Stimulated activated effector memory CD8-positive, alpha-beta T cell treated with anti-CD3 and anti-CD28 coated beads, Interleukin-12 subunit alpha, Interleukin-12 subunit beta, amount 100 ng/mL, for 72 hours (primary cell): ENCODE measurements around the gene GBP2.
"Not testable (repeated sequence)": the region's sequence is repeated elsewhere in the genome, so short reads cannot be mapped to it uniquely, and the experiment has no call there.

Experiments
- ATAC-seq: fragments of 150-1000 bp; cut with Tn5 transposase; 2 replicates; pipeline ENCODE4 v1.10.0; 2021
- DNase-seq, 2 donors: peaks; one replicate each; pipeline ENCODE4 v3.0.0; 2021 to 2022; ENCODE audit warnings: low spot score in 2 of 2
- H3K27ac Mint-ChIP-seq: one replicate; pipeline ENCODE4 v1.8.0; 2022; ENCODE audit warnings: mild to moderate bottlenecking, mixed read lengths
- H3K36me3 Mint-ChIP-seq: one replicate; pipeline ENCODE4 v1.8.0; 2022; ENCODE audit warnings: mild to moderate bottlenecking, mixed read lengths
- H3K4me1 Mint-ChIP-seq: one replicate; pipeline ENCODE4 v1.8.0; 2022; ENCODE audit warnings: mixed read lengths
- H3K4me3 Mint-ChIP-seq: one replicate; pipeline ENCODE4 v1.8.0; 2022; ENCODE audit warnings: mild to moderate bottlenecking, mixed read lengths
- H3K9me3 Mint-ChIP-seq: one replicate; pipeline ENCODE4 v1.8.0; 2022; ENCODE audit warnings: mixed read lengths

The GBP2 gene

GRCh38 chr1:89146721-89147120 is 20.8 kb upstream of the GBP2 start:
- Mint-ChIP-seq H3K4me1 (no peaks in the 10 kb centered on the region), H3K27ac (no peak overlapping the region), H3K4me3 (no peak overlapping the region), H3K36me3 (no peaks in the 10 kb centered on the region), H3K9me3 (no peaks in the 10 kb centered on the region)
- no peak for DNase-seq
- ATAC-seq = no peak

DNA sequence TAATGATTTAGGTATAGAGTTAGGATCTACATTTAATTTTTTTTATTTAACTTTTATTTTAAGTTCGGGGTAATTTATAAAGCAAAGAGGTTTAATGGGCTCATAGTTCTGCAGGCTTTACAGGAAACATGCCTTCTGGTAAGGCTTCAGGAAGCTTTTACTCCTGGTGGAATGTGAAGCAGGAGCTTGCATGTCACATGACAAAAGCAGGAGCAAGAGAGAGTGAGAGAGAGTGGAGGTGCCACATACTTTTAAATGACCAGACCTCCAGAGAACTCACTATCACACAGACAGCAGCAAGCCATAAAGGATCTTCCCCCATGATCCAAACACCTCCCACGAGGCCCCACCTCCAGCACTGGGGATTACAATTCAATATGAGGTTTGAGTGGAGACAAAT is 17.6 kb upstream of the GBP2 start:
- H3K9me3 Mint-ChIP-seq = no peaks in the 10 kb centered on the region
- no peak overlapping the region for H3K27ac Mint-ChIP-seq
- no peaks in the 10 kb centered on the region for H3K36me3 Mint-ChIP-seq
- no peak overlapping the region for H3K4me3 Mint-ChIP-seq
- DNase-seq = no peak
- ATAC-seq = no peak
- no peaks in the 10 kb centered on the region for H3K4me1 Mint-ChIP-seq

GRCh38 chr1:89142160-89142559 is 16.2 kb upstream of the GBP2 start:
- H3K27ac Mint-ChIP-seq = no peak overlapping the region
- H3K4me1 Mint-ChIP-seq = no peaks in the 10 kb centered on the region
- DNase-seq = no peak
- no peak for ATAC-seq
- H3K36me3 Mint-ChIP-seq = no peaks in the 10 kb centered on the region
- H3K9me3 Mint-ChIP-seq = no peaks in the 10 kb centered on the region
- no peak overlapping the region for H3K4me3 Mint-ChIP-seq

- H3K36me3 Mint-ChIP-seq = peaks cover 3% of the 10 kb centered on the region
- no peak for ATAC-seq
- DNase-seq = no peak
- H3K9me3 Mint-ChIP-seq = no peaks in the 10 kb centered on the region
- no peak overlapping the region for H3K27ac Mint-ChIP-seq
- H3K4me1 Mint-ChIP-seq = peaks cover 21% of the 10 kb centered on the region
- no peak overlapping the region for H3K4me3 Mint-ChIP-seq
Observed at GRCh38 chr1:89133747-89134146, 7.8 kb upstream of the GBP2 start.

DNA sequence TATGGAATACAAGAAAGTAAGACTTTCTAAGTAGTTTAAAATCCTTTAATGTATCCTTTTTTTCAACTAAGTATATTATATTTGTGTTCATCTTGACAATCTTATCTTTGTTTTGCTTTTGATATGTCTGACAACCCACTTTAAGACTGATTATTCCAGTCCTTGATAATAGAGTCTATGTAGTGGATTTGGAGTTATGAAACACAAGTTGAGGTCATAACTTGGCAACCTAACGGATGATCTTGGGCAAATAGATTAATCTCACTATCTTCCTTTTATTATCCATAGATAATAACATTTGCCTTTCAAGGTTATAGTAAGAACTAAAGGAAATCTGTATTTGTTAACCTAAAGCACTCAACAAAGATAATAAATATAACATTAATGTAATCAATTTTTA is 4.8 kb upstream of the GBP2 start:
- Mint-ChIP-seq H3K9me3 (no peaks in the 10 kb centered on the region), H3K4me1 (peaks cover 36% of the 10 kb centered on the region), H3K4me3 (no peak overlapping the region), H3K27ac (no peak overlapping the region), H3K36me3 (peaks cover 24% of the 10 kb centered on the region)
- ATAC-seq (no peak), DNase-seq (no peak)

GRCh38 chr1:89129911-89130310 is 4.0 kb upstream of the GBP2 start:
- DNase-seq (no peak), ATAC-seq (no peak)
- Mint-ChIP-seq H3K4me3 (no peak overlapping the region), H3K36me3 (peaks cover 26% of the 10 kb centered on the region), H3K27ac (peak overlapping the region; percentile 85), H3K4me1 (peaks cover 36% of the 10 kb centered on the region), H3K9me3 (no peaks in the 10 kb centered on the region)

GRCh38 chr1:89128003-89128458 is 2.1 kb upstream of the GBP2 start:
- not testable (repeated sequence) for ATAC-seq, DNase-seq, H3K9me3 Mint-ChIP-seq
- peak overlapping the region; percentile 85 for H3K27ac Mint-ChIP-seq
- H3K36me3 Mint-ChIP-seq = peaks cover 26% of the 10 kb centered on the region
- peak overlapping the region; percentile 83 for H3K4me3 Mint-ChIP-seq
- H3K4me1 Mint-ChIP-seq = peaks cover 40% of the 10 kb centered on the region

- peak overlapping the region; percentile 83 for H3K4me3 Mint-ChIP-seq
- H3K27ac Mint-ChIP-seq = peak overlapping the region; percentile 92
- peaks cover 52% of the 10 kb centered on the region for H3K4me1 Mint-ChIP-seq
- peaks cover 26% of the 10 kb centered on the region for H3K36me3 Mint-ChIP-seq
- not testable (repeated sequence) for H3K9me3 Mint-ChIP-seq
- ATAC-seq (peak; percentile 75), DNase-seq (peak; percentile 51 to 91)
Observed at GRCh38 chr1:89126602-89127565, 970 bp upstream of the GBP2 start.

GRCh38 chr1:89125240-89125912 is 538 bp downstream of the GBP2 start:
- peak; percentile 19 for ATAC-seq
- Mint-ChIP-seq H3K9me3 (no peaks in the 10 kb centered on the region), H3K4me3 (peak overlapping the region; percentile 83), H3K4me1 (peaks cover 55% of the 10 kb centered on the region), H3K27ac (peak overlapping the region; percentile 92), H3K36me3 (peaks cover 26% of the 10 kb centered on the region)
- no peak for DNase-seq

DNA sequence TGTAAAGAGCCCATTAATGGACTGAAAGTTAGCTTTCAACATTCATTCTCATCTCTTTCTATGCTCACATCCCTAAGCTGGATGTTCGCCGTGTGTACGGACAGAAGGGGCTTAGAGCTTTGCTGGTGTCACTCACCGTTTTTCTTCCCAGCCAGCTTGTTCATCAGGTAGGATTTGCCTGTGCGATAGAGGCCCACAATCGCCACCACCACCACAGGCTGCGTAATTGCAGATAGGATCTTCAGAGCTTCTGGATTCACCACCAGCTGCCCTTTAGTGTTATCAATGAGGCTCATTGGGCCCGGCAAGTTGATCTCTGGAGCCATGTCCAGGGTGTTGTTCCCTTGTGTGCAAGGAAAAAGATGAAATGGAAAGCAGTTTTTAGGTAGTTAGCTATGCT is 4.3 kb downstream of the GBP2 start:
- Mint-ChIP-seq H3K4me1 (peaks cover 25% of the 10 kb centered on the region), H3K9me3 (no peaks in the 10 kb centered on the region), H3K4me3 (peak overlapping the region; percentile 83), H3K36me3 (peaks cover 6% of the 10 kb centered on the region), H3K27ac (no peak overlapping the region)
- DNase-seq = no peak
- ATAC-seq = no peak

DNA sequence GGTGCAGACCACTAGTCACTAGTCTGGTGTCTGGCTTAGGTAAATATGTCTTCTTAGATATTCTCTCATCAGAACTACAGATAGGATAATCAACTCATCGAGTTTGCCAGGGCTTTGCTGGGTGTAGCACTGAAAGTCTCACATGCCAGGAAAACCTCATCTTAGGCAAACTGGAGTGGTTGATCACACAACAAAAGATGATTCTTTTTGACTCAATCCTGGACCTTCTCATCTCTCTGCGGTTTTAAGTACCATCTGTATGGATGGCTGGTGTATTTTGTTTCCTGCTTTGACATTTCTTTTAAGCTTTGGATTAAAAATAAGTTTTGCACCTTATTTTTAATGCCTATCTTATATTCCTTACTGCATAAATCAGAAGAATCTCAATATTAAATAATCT is 11.3 kb downstream of the GBP2 start:
- peak overlapping the region; percentile 60 for H3K27ac Mint-ChIP-seq
- DNase-seq = no peak
- peak; percentile 67 for ATAC-seq

DNA sequence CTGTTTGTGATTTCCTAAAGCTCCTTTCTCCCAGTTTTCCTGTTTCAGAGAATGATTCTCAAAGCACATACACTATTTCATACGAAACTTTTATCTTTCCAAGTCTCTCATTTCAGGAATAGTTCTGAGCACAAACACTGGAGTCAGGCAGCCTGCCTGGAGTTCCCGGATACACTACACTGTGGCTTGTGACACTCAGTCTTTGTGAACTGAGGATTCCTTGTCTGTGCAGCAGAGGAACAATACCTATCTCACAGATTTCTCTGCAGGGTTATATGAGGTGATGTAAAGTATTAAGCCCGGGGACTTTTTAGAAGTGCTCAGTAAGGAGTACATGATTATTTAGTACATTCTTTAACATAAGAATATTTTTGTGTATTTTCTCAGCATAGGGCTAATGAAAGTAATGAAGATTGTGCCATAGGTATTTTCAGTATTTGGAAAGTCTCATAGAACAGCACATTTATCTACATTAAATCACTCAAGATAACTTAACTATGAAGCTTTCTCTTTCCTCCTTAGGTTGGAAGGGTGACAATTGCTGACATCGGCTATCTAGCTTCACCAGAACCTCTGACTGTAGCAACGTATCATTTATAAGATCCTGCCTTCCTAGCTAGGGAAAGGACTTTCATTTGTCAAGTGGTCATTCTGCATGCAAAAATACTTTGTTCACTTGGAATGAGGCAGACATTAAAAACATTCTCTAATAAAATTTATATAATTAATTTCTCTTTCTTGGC is 12.9 kb downstream of the GBP2 start:
- H3K36me3 Mint-ChIP-seq = no peaks in the 10 kb centered on the region
- H3K9me3 Mint-ChIP-seq = no peaks in the 10 kb centered on the region
- H3K4me3 Mint-ChIP-seq = no peak overlapping the region
- ATAC-seq (no peak), DNase-seq (no peak)
- H3K27ac Mint-ChIP-seq = peak overlapping the region; percentile 52
- peaks cover 28% of the 10 kb centered on the region for H3K4me1 Mint-ChIP-seq

More for the DNA sequence above, 11.3 kb downstream of the GBP2 start:
- peaks cover 26% of the 10 kb centered on the region for H3K4me1 Mint-ChIP-seq
- H3K9me3 Mint-ChIP-seq = no peaks in the 10 kb centered on the region
- H3K4me3 Mint-ChIP-seq = no peak overlapping the region
- H3K36me3 Mint-ChIP-seq = no peaks in the 10 kb centered on the region

- Mint-ChIP-seq H3K4me1 (peaks cover 33% of the 10 kb centered on the region), H3K36me3 (peaks cover 6% of the 10 kb centered on the region), H3K4me3 (no peak overlapping the region), H3K9me3 (peaks cover 2% of the 10 kb centered on the region), H3K27ac (peak overlapping the region; percentile 64)
- ATAC-seq (no peak), DNase-seq (no peak)
Observed at GRCh38 chr1:89104687-89105086, 21.2 kb downstream of the GBP2 start.

DNA sequence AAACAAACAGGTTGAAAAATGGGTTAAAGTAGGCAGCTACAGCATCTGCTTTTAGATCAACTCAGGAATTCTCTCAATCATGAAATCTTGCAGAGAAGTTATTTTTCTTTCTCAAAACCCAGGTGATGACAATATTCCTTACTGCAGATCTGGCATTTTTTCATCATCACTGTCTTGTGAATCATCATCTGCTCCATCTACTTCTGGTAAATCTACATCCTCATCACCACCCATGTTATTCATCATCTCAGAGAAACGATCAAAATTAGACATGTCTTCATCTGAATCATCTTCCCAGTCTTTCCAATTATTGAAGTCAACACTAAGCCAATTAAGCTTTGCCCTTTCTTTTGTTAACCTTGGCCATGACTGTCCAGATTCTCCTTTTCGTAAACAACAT is 21.8 kb downstream of the GBP2 start:
- Mint-ChIP-seq H3K4me1 (peaks cover 31% of the 10 kb centered on the region), H3K36me3 (peaks cover 6% of the 10 kb centered on the region), H3K9me3 (peaks cover 2% of the 10 kb centered on the region), H3K4me3 (no peak overlapping the region), H3K27ac (peak overlapping the region; percentile 1)
- DNase-seq (no peak), ATAC-seq (peak; percentile 67)

DNA sequence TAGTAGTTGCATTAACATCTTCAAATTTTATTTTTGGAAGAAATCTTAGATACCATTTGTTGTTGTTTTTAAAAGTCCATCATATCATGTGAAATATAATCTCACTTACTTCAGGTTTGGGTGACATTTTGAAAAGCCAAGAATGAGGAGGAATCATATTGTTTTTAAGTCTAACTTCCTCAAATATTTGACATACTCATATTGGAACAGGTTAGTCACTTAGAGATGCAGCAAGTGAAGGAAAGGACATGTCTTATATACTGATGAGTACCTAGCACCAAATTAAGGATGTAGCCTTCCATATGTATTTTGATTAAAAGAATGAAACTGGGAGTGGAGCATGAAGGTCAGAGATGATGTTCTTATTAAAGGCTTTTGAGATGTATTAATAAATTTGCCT is 23.9 kb downstream of the GBP2 start:
- ATAC-seq (no peak), DNase-seq (no peak)
- peaks cover 5% of the 10 kb centered on the region for H3K9me3 Mint-ChIP-seq
- no peak overlapping the region for H3K27ac Mint-ChIP-seq
- no peak overlapping the region for H3K4me3 Mint-ChIP-seq
- peaks cover 24% of the 10 kb centered on the region for H3K4me1 Mint-ChIP-seq
- peaks cover 6% of the 10 kb centered on the region for H3K36me3 Mint-ChIP-seq
